Measurements from ENCODE around the gene PRKAR2B. TPM values are rescaled to one million over a fixed set of nuclear protein-coding genes. Genes with fewer than 3 reads are reported as not detected.

Gene PRKAR2B
- total and polyA plus RNA-seq, 2 experiments from 2014 or later: 14.8 to 31.5 TPM

DNA sequence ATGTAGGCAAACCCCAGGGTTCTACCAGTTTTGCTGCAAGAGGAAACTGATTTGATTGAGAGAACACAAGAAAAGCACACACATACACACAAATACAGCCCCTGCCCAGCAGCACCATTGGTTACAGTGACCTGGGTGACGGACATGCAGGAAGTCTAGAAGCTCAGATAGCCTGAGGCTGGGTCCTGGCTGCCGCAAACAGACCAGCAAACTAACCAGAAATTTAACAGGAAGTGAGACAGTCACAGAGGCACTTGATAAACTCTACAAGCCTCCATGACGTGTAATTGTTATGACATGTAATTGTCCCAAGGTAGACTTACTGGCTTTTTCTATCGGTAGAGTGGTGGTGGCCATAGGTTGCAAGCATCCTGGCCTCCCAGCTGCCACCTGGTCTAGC, 58.9 kb downstream of the PRKAR2B start:
- no peak for DNase-seq (ENCODE audit: low spot score)
- H3K27ac ChIP-seq: no peak overlapping the region
- no peaks in the 10 kb centered on the region for H3K4me1 ChIP-seq (ENCODE audit: insufficient read depth)
- WGBS (ENCODE audit: low lambda C conversion rate, missing lambda C conversion rate): 58% methylated on average over 4 of the region's 4 CpGs
- no peaks in the 10 kb centered on the region for H3K9me3 ChIP-seq (ENCODE audit: low read depth)
- H3K27me3 ChIP-seq: no peaks in the 10 kb centered on the region
- no peaks in the 10 kb centered on the region for H3K36me3 ChIP-seq (replicated peaks; ENCODE audit: insufficient read depth, low read depth)
- H4K20me1 ChIP-seq (ENCODE audit: insufficient read depth, poor library complexity, severe bottlenecking): no peaks in the 10 kb centered on the region
- no peak overlapping the region for H3K4me3 ChIP-seq
- H3K4me2 ChIP-seq: no peak overlapping the region
- H2AFZ ChIP-seq: no peak overlapping the region
- no peaks in the 10 kb centered on the region for H3K79me2 ChIP-seq
- TF ChIP-seq, protein P1, sequence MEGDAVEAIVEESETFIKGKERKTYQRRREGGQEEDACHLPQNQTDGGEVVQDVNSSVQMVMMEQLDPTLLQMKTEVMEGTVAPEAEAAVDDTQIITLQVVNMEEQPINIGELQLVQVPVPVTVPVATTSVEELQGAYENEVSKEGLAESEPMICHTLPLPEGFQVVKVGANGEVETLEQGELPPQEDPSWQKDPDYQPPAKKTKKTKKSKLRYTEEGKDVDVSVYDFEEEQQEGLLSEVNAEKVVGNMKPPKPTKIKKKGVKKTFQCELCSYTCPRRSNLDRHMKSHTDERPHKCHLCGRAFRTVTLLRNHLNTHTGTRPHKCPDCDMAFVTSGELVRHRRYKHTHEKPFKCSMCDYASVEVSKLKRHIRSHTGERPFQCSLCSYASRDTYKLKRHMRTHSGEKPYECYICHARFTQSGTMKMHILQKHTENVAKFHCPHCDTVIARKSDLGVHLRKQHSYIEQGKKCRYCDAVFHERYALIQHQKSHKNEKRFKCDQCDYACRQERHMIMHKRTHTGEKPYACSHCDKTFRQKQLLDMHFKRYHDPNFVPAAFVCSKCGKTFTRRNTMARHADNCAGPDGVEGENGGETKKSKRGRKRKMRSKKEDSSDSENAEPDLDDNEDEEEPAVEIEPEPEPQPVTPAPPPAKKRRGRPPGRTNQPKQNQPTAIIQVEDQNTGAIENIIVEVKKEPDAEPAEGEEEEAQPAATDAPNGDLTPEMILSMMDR (IDR thresholded peaks at IDR 0.05; ENCODE audit: poor library complexity): no peak
- TF ChIP-seq EZH2 (IDR thresholded peaks at IDR 0.05; ENCODE audit: borderline replicate concordance) (no peak), EZH2phosphoT487 (IDR thresholded peaks at IDR 0.05; ENCODE audit: low read depth, severe bottlenecking, unreplicated experiment) (no peak)
- H3K9me2 ChIP-seq (replicated peaks; ENCODE audit: insufficient read depth): no peaks in the 10 kb centered on the region

DNA sequence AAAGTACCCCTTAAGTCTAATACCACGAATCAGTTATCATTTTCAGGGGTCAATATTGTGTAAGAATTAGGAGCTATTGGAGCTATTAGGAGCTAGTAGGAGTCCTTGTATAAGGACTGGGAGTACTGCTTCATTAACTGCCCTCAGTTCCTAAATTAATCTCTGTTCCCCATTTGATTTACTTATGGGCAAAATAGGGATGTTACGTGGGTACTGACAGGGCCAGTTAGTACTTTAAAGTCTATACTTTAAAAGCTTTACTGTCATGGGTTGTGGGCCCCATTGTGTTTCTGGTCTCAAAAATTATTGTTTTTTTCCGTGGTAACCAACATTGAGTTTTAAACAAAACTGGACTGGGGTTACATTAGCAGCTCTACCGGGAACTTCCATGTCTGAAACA, 60.3 kb downstream of the PRKAR2B start:
- Histone ChIP-seq H3K27me3 (no peaks in the 10 kb centered on the region), H3K4me1 (ENCODE audit: insufficient read depth) (no peaks in the 10 kb centered on the region), H3K36me3 (replicated peaks; ENCODE audit: insufficient read depth, low read depth) (no peaks in the 10 kb centered on the region), H3K9me3 (ENCODE audit: low read depth) (no peaks in the 10 kb centered on the region), H4K20me1 (ENCODE audit: insufficient read depth, poor library complexity, severe bottlenecking) (no peaks in the 10 kb centered on the region), H3K4me2 (no peak overlapping the region), H3K9me2 (replicated peaks; ENCODE audit: insufficient read depth) (no peaks in the 10 kb centered on the region), H3K27ac (no peak overlapping the region), H3K79me2 (no peaks in the 10 kb centered on the region), H3K4me3 (no peak overlapping the region), H2AFZ (no peak overlapping the region)
- DNase-seq (ENCODE audit: low spot score): no peak
- TF ChIP-seq, protein P1 (IDR thresholded peaks at IDR 0.05; ENCODE audit: poor library complexity): no peak
- no peak for TF ChIP-seq EZH2 (IDR thresholded peaks at IDR 0.05; ENCODE audit: borderline replicate concordance)
- no peak for TF ChIP-seq EZH2phosphoT487 (IDR thresholded peaks at IDR 0.05; ENCODE audit: low read depth, severe bottlenecking, unreplicated experiment)
- WGBS (ENCODE audit: low lambda C conversion rate, missing lambda C conversion rate): 92% methylated on average over 4 of the region's 4 CpGs

DNA sequence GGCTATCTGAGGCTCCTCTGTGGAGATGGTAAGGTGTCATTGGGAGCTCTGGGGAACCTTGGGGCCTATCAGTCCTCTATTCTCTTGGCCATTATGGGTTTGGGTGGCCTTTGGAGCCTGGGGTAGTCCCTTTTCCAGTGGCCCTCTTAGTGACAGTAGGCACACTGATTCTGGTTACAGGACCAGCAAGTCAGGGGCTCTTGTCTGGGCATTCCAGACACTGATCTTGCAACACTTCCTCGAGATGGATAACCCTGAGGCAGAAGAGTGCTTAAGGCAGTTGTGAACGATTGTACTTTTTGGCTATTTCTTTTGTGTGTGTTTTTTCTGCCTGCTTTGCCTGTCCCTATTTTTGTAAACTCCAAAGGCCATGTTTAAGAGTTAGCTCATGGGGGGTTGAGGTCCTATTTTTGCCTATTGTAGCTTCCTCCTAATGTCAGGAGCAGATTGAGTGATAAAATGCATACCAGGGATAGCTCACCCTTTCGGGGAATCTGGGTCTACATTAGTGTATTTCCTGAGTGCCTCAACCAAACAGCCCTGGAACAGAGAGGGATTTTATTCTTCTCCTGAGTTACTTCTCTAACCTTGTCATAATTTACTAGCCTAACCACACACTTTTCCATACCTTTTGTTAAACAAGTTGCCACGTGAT, 61.2 kb downstream of the PRKAR2B start:
- WGBS (ENCODE audit: low lambda C conversion rate, missing lambda C conversion rate): 73% methylated on average over 4 of the region's 4 CpGs
- H3K79me2 ChIP-seq: no peaks in the 10 kb centered on the region
- TF ChIP-seq EZH2 (IDR thresholded peaks at IDR 0.05; ENCODE audit: borderline replicate concordance) (no peak), EZH2phosphoT487 (IDR thresholded peaks at IDR 0.05; ENCODE audit: low read depth, severe bottlenecking, unreplicated experiment) (no peak)
- TF ChIP-seq, protein P1 (IDR thresholded peaks at IDR 0.05; ENCODE audit: poor library complexity): no peak
- H3K36me3 ChIP-seq (replicated peaks; ENCODE audit: insufficient read depth, low read depth): no peaks in the 10 kb centered on the region
- no peak overlapping the region for H3K4me2 ChIP-seq
- no peak overlapping the region for H2AFZ ChIP-seq
- H3K4me3 ChIP-seq: no peak overlapping the region
- H3K9me3 ChIP-seq (ENCODE audit: low read depth): no peaks in the 10 kb centered on the region
- no peaks in the 10 kb centered on the region for H3K9me2 ChIP-seq (replicated peaks; ENCODE audit: insufficient read depth)
- H3K27ac ChIP-seq: no peak overlapping the region
- no peaks in the 10 kb centered on the region for H3K4me1 ChIP-seq (ENCODE audit: insufficient read depth)
- H4K20me1 ChIP-seq (ENCODE audit: insufficient read depth, poor library complexity, severe bottlenecking): no peaks in the 10 kb centered on the region
- DNase-seq (ENCODE audit: low spot score): no peak
- no peaks in the 10 kb centered on the region for H3K27me3 ChIP-seq

Data from hepatocyte (in vitro differentiated cells).